Panc1 (cell line): ENCODE measurements around the gene GARIN5B.

Experiments used
- CTCF ChIP-seq: fragments of 450-650 bp; IDR thresholded peaks from 2 replicates; pipeline ENCODE4 v1.5.1; 2017; ENCODE audit warnings: mild to moderate bottlenecking
- POLR2AphosphoS5 ChIP-seq: IDR thresholded peaks from 2 replicates; pipeline ENCODE4 v1.6.1; 2012; ENCODE audit warnings: mild to moderate bottlenecking, low read depth, low read length, moderate library complexity

DNA sequence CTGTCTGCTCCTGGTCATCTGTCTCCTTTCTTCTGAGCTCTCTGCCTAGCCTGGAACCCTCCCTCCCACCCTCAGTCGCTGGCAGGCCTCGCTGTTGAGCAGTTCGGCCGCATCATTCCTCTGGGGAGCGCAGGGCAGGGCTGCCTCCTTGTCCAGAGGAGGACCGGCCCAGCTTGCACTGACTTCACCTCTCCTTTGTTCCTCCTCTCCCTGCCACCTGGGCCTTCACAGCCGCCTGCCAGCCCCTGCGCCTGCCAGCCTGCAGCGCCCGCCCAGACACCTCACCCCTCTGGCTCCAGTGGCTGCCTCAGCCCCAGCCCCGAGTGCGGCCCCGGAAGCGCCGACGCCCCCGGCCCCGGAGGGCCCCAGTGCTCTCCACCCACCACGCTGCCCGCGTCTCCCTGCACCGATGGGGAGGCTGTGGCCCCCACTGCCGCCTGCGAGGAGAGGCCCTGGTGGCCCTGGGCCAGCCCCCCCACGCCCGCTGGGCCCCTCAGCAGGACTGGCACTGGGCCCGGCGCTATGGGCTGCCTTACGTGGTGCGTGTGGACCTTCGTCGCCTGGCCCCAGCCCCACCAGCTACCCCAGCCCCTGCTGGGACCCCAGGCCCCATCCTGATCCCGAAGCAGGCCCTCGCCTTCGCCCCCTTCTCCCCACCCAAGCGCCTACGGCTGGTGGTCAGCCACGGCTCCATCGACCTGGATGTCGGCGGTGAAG lies 16.2 kb downstream of the GARIN5B start:
- TF ChIP-seq POLR2AphosphoS5, result no peak
- no peak for TF ChIP-seq CTCF
